ENCODE measurements around the gene CYTH3. TPM values are rescaled to one million over a fixed set of nuclear protein-coding genes. Genes with fewer than 3 reads are reported as not detected.

Gene CYTH3
- polyA plus RNA-seq, 1 donor (not counting 4 experiments of a cell fraction or from before 2014, with no cell fraction given) = 28.4 TPM

DNA sequence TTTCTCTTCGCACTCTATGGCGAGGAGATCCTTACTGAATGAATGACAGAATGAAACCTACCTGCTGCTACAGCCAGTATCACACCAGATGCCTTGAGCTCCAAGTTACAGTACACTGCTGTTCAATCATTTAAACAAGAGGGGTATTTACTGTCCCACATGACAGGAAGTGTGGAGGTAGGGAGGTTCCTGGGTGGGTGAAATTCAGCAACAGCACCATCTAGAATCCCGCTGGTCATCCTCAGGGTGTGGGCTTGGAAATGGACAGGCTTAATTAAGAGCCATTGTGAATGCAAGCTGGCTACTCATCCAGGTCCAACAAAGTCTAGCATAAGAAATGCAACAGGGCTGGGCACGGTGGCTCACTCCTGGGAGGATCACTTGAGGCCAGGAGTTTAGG is 14.7 kb downstream of the CYTH3 start:
- no peak for DNase-seq (ENCODE audit: low read depth, low spot score)
- H3K36me3 ChIP-seq (ENCODE audit: control insufficient read depth in 2 of 2, extremely low read depth in 1 of 2, insufficient read depth in 2 of 2, low read length in 2 of 2) = no peaks in the 10 kb centered on the region
- peaks cover 5% of the 10 kb centered on the region for H3K4me1 ChIP-seq (ENCODE audit: control insufficient read depth, extremely low read depth, insufficient read depth, low read length)
- H4K20me1 ChIP-seq (ENCODE audit: control insufficient read depth, extremely low read depth, insufficient read depth, low read length) = peaks cover 7% of the 10 kb centered on the region
- no peaks in the 10 kb centered on the region for H3K9me3 ChIP-seq (ENCODE audit: control insufficient read depth, low read depth, low read length)
- no peak overlapping the region for H3K27ac ChIP-seq (ENCODE audit: control insufficient read depth, insufficient read depth, low read length)
- H2AFZ ChIP-seq (ENCODE audit: control insufficient read depth, low read length) = no peak overlapping the region
- dilution Hi-C loops (cut with MboI; ENCODE audit: extremely low pct_ligation_motif_present, low sequenced_read_pairs) = no loop called here
- peaks cover 89% of the 10 kb centered on the region for H3K79me2 ChIP-seq (ENCODE audit: control insufficient read depth, insufficient read depth, low read length)
- H3K9ac ChIP-seq (ENCODE audit: control insufficient read depth, extremely low read depth, insufficient read depth, low read length) = no peak overlapping the region
- no peaks in the 10 kb centered on the region for H3K27me3 ChIP-seq (ENCODE audit: control insufficient read depth, extremely low read depth, insufficient read depth, low read length)
- no peaks in the 10 kb centered on the region for H3K9me1 ChIP-seq (ENCODE audit: control insufficient read depth, extremely low read depth, insufficient read depth, low read length)
- no peak for FAIRE-seq
- H3K4me2 ChIP-seq (ENCODE audit: control insufficient read depth, extremely low read depth, insufficient read depth, low read depth, low read length) = no peak overlapping the region
- no peak for TF ChIP-seq EZH2 (IDR thresholded peaks at IDR 0.05; ENCODE audit: low read length)
- TF ChIP-seq, protein P1, sequence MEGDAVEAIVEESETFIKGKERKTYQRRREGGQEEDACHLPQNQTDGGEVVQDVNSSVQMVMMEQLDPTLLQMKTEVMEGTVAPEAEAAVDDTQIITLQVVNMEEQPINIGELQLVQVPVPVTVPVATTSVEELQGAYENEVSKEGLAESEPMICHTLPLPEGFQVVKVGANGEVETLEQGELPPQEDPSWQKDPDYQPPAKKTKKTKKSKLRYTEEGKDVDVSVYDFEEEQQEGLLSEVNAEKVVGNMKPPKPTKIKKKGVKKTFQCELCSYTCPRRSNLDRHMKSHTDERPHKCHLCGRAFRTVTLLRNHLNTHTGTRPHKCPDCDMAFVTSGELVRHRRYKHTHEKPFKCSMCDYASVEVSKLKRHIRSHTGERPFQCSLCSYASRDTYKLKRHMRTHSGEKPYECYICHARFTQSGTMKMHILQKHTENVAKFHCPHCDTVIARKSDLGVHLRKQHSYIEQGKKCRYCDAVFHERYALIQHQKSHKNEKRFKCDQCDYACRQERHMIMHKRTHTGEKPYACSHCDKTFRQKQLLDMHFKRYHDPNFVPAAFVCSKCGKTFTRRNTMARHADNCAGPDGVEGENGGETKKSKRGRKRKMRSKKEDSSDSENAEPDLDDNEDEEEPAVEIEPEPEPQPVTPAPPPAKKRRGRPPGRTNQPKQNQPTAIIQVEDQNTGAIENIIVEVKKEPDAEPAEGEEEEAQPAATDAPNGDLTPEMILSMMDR (optimal IDR thresholded peaks at IDR 0.05 in 1 of 3, IDR thresholded peaks at IDR 0.05 in 1 of 3, conservative IDR thresholded peaks at IDR 0.05 in 1 of 3; ENCODE audit: extremely low read depth in 1 of 3, insufficient read depth in 2 of 3, low read length in 3 of 3) = no peak
- no peak overlapping the region for H3K4me3 ChIP-seq (ENCODE audit: control insufficient read depth in 2 of 3, extremely low read depth in 1 of 3, insufficient read depth in 2 of 3, low read depth in 1 of 3, low read length in 3 of 3)

DNA sequence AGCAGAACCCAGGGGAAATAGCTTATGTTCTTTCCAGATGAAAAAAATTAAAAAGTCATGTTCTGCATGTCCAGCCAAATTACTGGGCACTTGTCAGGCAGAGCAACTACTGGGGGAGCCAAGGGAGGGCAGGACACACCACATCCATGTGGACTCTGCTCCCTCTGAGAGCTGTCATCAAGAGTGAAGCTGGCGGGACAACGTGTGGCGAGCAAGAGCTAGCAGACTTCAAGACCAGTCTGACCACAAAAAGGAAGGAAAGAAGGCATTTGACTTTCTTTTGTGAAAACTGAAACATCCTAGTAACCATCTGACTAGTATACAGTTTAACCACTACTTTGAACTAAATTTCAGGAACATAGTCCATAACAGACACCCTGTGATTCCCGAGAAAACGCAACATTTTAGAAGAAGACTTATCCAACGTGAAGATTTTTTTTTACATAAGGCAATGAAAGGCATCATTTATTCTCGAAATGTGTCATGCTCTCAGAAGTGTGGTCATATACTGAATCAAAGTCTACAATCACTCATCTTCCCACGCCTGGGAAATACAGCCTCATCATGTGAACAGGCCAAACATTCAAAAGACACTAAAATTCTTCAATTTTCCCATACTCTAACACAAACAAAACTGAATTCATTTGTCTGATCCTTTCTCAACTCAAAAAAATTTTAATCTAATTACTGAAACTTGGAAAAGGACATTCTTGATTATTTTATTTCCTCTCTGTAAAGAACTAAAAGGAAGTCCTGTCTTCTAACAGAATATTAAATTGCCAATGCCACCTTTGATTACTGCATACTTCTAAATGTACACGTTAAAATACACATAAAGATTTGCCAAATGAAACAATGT is 15.5 kb downstream of the CYTH3 start:
- Histone ChIP-seq H3K4me3 (ENCODE audit: control insufficient read depth in 2 of 3, extremely low read depth in 1 of 3, insufficient read depth in 2 of 3, low read depth in 1 of 3, low read length in 3 of 3) (no peak overlapping the region), H3K27ac (ENCODE audit: control insufficient read depth, insufficient read depth, low read length) (no peak overlapping the region), H3K36me3 (ENCODE audit: control insufficient read depth in 2 of 2, extremely low read depth in 1 of 2, insufficient read depth in 2 of 2, low read length in 2 of 2) (no peaks in the 10 kb centered on the region), H3K4me2 (ENCODE audit: control insufficient read depth, extremely low read depth, insufficient read depth, low read depth, low read length) (no peak overlapping the region), H3K9ac (ENCODE audit: control insufficient read depth, extremely low read depth, insufficient read depth, low read length) (no peak overlapping the region), H3K27me3 (ENCODE audit: control insufficient read depth, extremely low read depth, insufficient read depth, low read length) (no peaks in the 10 kb centered on the region), H3K4me1 (ENCODE audit: control insufficient read depth, extremely low read depth, insufficient read depth, low read length) (peaks cover 8% of the 10 kb centered on the region), H3K9me3 (ENCODE audit: control insufficient read depth, low read depth, low read length) (no peaks in the 10 kb centered on the region), H3K9me1 (ENCODE audit: control insufficient read depth, extremely low read depth, insufficient read depth, low read length) (no peaks in the 10 kb centered on the region), H3K79me2 (ENCODE audit: control insufficient read depth, insufficient read depth, low read length) (peaks cover 88% of the 10 kb centered on the region), H4K20me1 (ENCODE audit: control insufficient read depth, extremely low read depth, insufficient read depth, low read length) (peaks cover 7% of the 10 kb centered on the region), H2AFZ (ENCODE audit: control insufficient read depth, low read length) (no peak overlapping the region)
- FAIRE-seq (no peak), DNase-seq (ENCODE audit: low read depth, low spot score) (no peak)
- TF ChIP-seq, protein P1 (optimal IDR thresholded peaks at IDR 0.05 in 1 of 3, IDR thresholded peaks at IDR 0.05 in 1 of 3, conservative IDR thresholded peaks at IDR 0.05 in 1 of 3; ENCODE audit: extremely low read depth in 1 of 3, insufficient read depth in 2 of 3, low read length in 3 of 3) = no peak
- no peak for TF ChIP-seq EZH2 (IDR thresholded peaks at IDR 0.05; ENCODE audit: low read length)
- dilution Hi-C loops (cut with MboI; ENCODE audit: extremely low pct_ligation_motif_present, low sequenced_read_pairs) = no loop called here
